ENCODE measurements around the gene RXRA. TPM values are rescaled to one million over a fixed set of nuclear protein-coding genes. Genes with fewer than 3 reads are reported as not detected.

RXRA gene
- total and polyA plus RNA-seq, 2 of the 13 experiments (the other 11 are each of a cell fraction or from before 2014, with no cell fraction given), result 18.9 to 29.2 TPM

- in situ Hi-C loops (cut with HindIII; ENCODE audit: extremely low pct_ligation_motif_present, low pct_unique_long_range_greater_than_20kb), result no loop called here
- Histone ChIP-seq H3K9me3 (ENCODE audit: low read length) (no peaks in the 10 kb centered on the region), H4K20me1 (ENCODE audit: insufficient read depth, low read length) (peaks cover 9% of the 10 kb centered on the region; the same call in 1 of the 2 replicates), H3K4me3 (replicated peaks in 1 of 3; ENCODE audit: insufficient read depth in 1 of 3, low read depth in 2 of 3, low read length in 3 of 3) (no peak overlapping the region), H3K27ac (ENCODE audit: extremely low read length, insufficient read depth, low read length) (no peak overlapping the region), H3K27me3 (ENCODE audit: control insufficient read depth in 1 of 2, insufficient read depth in 2 of 2, low read length in 2 of 2) (no peaks in the 10 kb centered on the region), H2AFZ (ENCODE audit: low read length) (no peak overlapping the region), H3K9ac (ENCODE audit: insufficient read depth, low read depth, low read length) (no peak overlapping the region), H3K36me3 (replicated peaks in 1 of 2; ENCODE audit: control insufficient read depth in 1 of 2, insufficient read depth in 2 of 2, low read length in 2 of 2) (peaks cover 16 to 42% of the 10 kb centered on the region in 2 experiments; a peak in 4 of 5 replicates), H3K4me2 (ENCODE audit: low read depth, low read length) (no peak overlapping the region), H3K4me1 (ENCODE audit: insufficient read depth, low read length) (no peaks in the 10 kb centered on the region), H3K79me2 (ENCODE audit: insufficient read depth, low read length) (no peaks in the 10 kb centered on the region)
- DNase-seq (ENCODE audit: low spot score) (no peak), ATAC-seq (no peak), FAIRE-seq (no peak)
- intact Hi-C loops (cut with micrococcal nuclease; ENCODE audit: unreplicated experiment), result no loop called here
- ChIA-PET POLR2A (no interaction called here), CTCF (ENCODE audit: low intra/inter-chr PET ratio, low total read pairs) (no interaction called here)
- WGBS (ENCODE audit: low lambda C conversion rate), result 93% methylated on average over 18 of the region's 33 CpGs
- TF ChIP-seq KLF6 (CRISPR knock-in tag; IDR thresholded peaks at IDR 0.05), result no peak
- peak; percentile 50; the same call in 1 of the 2 replicates for TF ChIP-seq HNRNPL (IDR thresholded peaks at IDR 0.05; ENCODE audit: low read depth, low read length)
- no TSS peak for BruUV-seq (replicated peaks)
These were observed 81.0 kb downstream of the RXRA start for GRCh38 chr9:134407121-134407779.

GRCh38 chr9:134408389-134408788 is 82.1 kb downstream of the RXRA start:
- Histone ChIP-seq H3K4me2 (ENCODE audit: low read depth, low read length) (no peak overlapping the region), H3K36me3 (replicated peaks in 1 of 2; ENCODE audit: control insufficient read depth in 1 of 2, insufficient read depth in 2 of 2, low read length in 2 of 2) (peaks cover 13 to 39% of the 10 kb centered on the region in 2 experiments; a peak in 4 of 5 replicates), H3K4me3 (replicated peaks in 1 of 3; ENCODE audit: insufficient read depth in 1 of 3, low read depth in 2 of 3, low read length in 3 of 3) (no peak overlapping the region), H3K27ac (ENCODE audit: extremely low read length, insufficient read depth, low read length) (no peak overlapping the region), H3K27me3 (ENCODE audit: control insufficient read depth in 1 of 2, insufficient read depth in 2 of 2, low read length in 2 of 2) (no peaks in the 10 kb centered on the region), H2AFZ (ENCODE audit: low read length) (no peak overlapping the region), H3K79me2 (ENCODE audit: insufficient read depth, low read length) (no peaks in the 10 kb centered on the region), H3K9me3 (ENCODE audit: low read length) (no peaks in the 10 kb centered on the region), H3K4me1 (ENCODE audit: insufficient read depth, low read length) (no peaks in the 10 kb centered on the region), H4K20me1 (ENCODE audit: insufficient read depth, low read length) (peaks cover 12% of the 10 kb centered on the region; the same call in 1 of the 2 replicates), H3K9ac (ENCODE audit: insufficient read depth, low read depth, low read length) (no peak overlapping the region)
- DNase-seq (ENCODE audit: low spot score), result no peak
- ATAC-seq, result no peak
- WGBS (ENCODE audit: low lambda C conversion rate), result no CpG with 5 or more reads among the region's 9 CpGs
- ChIA-PET CTCF (ENCODE audit: low intra/inter-chr PET ratio, low total read pairs) (no interaction called here), POLR2A (no interaction called here)
- intact Hi-C loops (cut with micrococcal nuclease; ENCODE audit: unreplicated experiment), result no loop called here
- TF ChIP-seq CCAR2 (optimal IDR thresholded peaks at IDR 0.05; ENCODE audit: low read depth, low read length) (no peak), ETS1 (CRISPR knock-in tag; IDR thresholded peaks at IDR 0.05) (no peak), IKZF5 (CRISPR knock-in tag; IDR thresholded peaks at IDR 0.05) (no peak), ZNF432 (CRISPR knock-in tag; IDR thresholded peaks at IDR 0.05; ENCODE audit: borderline replicate concordance) (no peak), KAT2B (IDR thresholded peaks at IDR 0.05; ENCODE audit: borderline replicate concordance, low read depth, low read length) (no peak), ZNF710 (CRISPR knock-in tag; IDR thresholded peaks at IDR 0.05; ENCODE audit: borderline replicate concordance) (no peak), SSRP1 (CRISPR knock-in tag; IDR thresholded peaks at IDR 0.05) (no peak), DPF2 (CRISPR knock-in tag; IDR thresholded peaks at IDR 0.05; ENCODE audit: borderline replicate concordance, low read depth) (no peak), ISL2 (CRISPR knock-in tag; IDR thresholded peaks at IDR 0.05) (no peak), MAZ (IDR thresholded peaks at IDR 0.05; ENCODE audit: borderline replicate concordance, low read depth, low read length) (no peak), MAZ (CRISPR knock-in tag; IDR thresholded peaks at IDR 0.05; ENCODE audit: low read depth) (no peak), ZNF383 (CRISPR knock-in tag; IDR thresholded peaks at IDR 0.05; ENCODE audit: borderline replicate concordance) (no peak), TBL1XR1 (IDR thresholded peaks at IDR 0.05; ENCODE audit: borderline replicate concordance, low read length, partially characterized antibody) (no peak)
- FAIRE-seq, result no peak
- no TSS peak for BruUV-seq (replicated peaks)
- in situ Hi-C loops (cut with HindIII; ENCODE audit: extremely low pct_ligation_motif_present, low pct_unique_long_range_greater_than_20kb), result no loop called here
